WI38 (cell line): ENCODE measurements around the gene JHY.

ENCODE experiments used
- H3K4me3 ChIP-seq: 2 replicates; pipeline ENCODE4 v1.5.1; 2011; ENCODE audit warnings: low read depth, mild to moderate bottlenecking, control low read depth, low read length
- CTCF ChIP-seq: IDR thresholded peaks from 2 replicates; pipeline ENCODE4 v1.5.1; 2012; ENCODE audit warnings: low read depth, mild to moderate bottlenecking, control low read depth, low read length

The JHY gene

GRCh38 chr11:122977470-122978298 lies 95.1 kb downstream of the JHY start:
- TF ChIP-seq CTCF, result no peak
- H3K4me3 ChIP-seq, result no peak overlapping the region

- no peak overlapping the region for H3K4me3 ChIP-seq
- TF ChIP-seq CTCF, result no peak
These were observed 95.7 kb downstream of the JHY start for GRCh38 chr11:122978299-122978620.

GRCh38 chr11:122979103-122979814 lies 96.7 kb downstream of the JHY start:
- H3K4me3 ChIP-seq, result no peak overlapping the region
- no peak for TF ChIP-seq CTCF

- TF ChIP-seq CTCF, result no peak
- no peak overlapping the region for H3K4me3 ChIP-seq
These were observed 97.4 kb downstream of the JHY start for GRCh38 chr11:122979815-122980595.

- no peak within 1 kb of the TSS for H3K4me3 ChIP-seq
- no peak for TF ChIP-seq CTCF
These were observed 99.1 kb downstream of the JHY start, which contains the start of gene BSX for GRCh38 chr11:122981388-122982264. Gene BSX (minus strand): TSS chr11:122981834. CDS start chr11:122981671, 163 bp downstream.

GRCh38 chr11:122983438-122984185 lies 101.1 kb downstream of the JHY start:
- peak overlapping the region; percentile 64 for H3K4me3 ChIP-seq
- no peak for TF ChIP-seq CTCF
